ENCODE results near the gene TPRG1.

Gene TPRG1

GRCh38 chr3:189260556-189261493, 89.1 kb downstream of the TPRG1 start:
- H3K9me3 ChIP-seq (ENCODE audit: insufficient read depth, low read length) = no peaks in the 10 kb centered on the region
- no peak overlapping the region for H3K9ac ChIP-seq (ENCODE audit: low read length)
- TF ChIP-seq EZH2phosphoT487 (conservative IDR thresholded peaks at IDR 0.05; ENCODE audit: low read length) (no peak), CTCF (IDR thresholded peaks at IDR 0.05; ENCODE audit: insufficient read depth, low read length, poor library complexity, severe bottlenecking) (no peak)
- no peak overlapping the region for H2AFZ ChIP-seq (ENCODE audit: low read depth, low read length, severe bottlenecking)
- H3K27me3 ChIP-seq (ENCODE audit: low read length) = no peaks in the 10 kb centered on the region
- no peaks in the 10 kb centered on the region for H3F3A ChIP-seq (ENCODE audit: insufficient read depth)
- H3K4me2 ChIP-seq (ENCODE audit: low read depth, low read length, poor library complexity, severe bottlenecking) = no peak overlapping the region
- no peak overlapping the region for H3K4me3 ChIP-seq (ENCODE audit: insufficient read depth, low read length, poor library complexity, severe bottlenecking)
- H3K27ac ChIP-seq (ENCODE audit: low read depth, low read length) = no peak overlapping the region
- no peaks in the 10 kb centered on the region for H4K20me1 ChIP-seq (ENCODE audit: low read depth, low read length)
- H3K9me2 ChIP-seq (replicated peaks; ENCODE audit: insufficient read depth, low read length) = no peaks in the 10 kb centered on the region
- no peaks in the 10 kb centered on the region for H3K36me3 ChIP-seq (ENCODE audit: low read length)
- no peaks in the 10 kb centered on the region for H3K79me2 ChIP-seq (ENCODE audit: insufficient read depth, low read length)

- Histone ChIP-seq H3K27me3 (ENCODE audit: low read length) (no peaks in the 10 kb centered on the region), H3K9ac (ENCODE audit: low read length) (no peak overlapping the region), H3K9me2 (replicated peaks; ENCODE audit: insufficient read depth, low read length) (no peaks in the 10 kb centered on the region), H2AFZ (ENCODE audit: low read depth, low read length, severe bottlenecking) (no peak overlapping the region), H3K36me3 (ENCODE audit: low read length) (no peaks in the 10 kb centered on the region), H3K9me3 (ENCODE audit: insufficient read depth, low read length) (no peaks in the 10 kb centered on the region), H3K79me2 (ENCODE audit: insufficient read depth, low read length) (no peaks in the 10 kb centered on the region), H3K4me3 (ENCODE audit: insufficient read depth, low read length, poor library complexity, severe bottlenecking) (no peak overlapping the region), H4K20me1 (ENCODE audit: low read depth, low read length) (no peaks in the 10 kb centered on the region), H3K27ac (ENCODE audit: low read depth, low read length) (no peak overlapping the region), H3F3A (ENCODE audit: insufficient read depth) (no peaks in the 10 kb centered on the region), H3K4me2 (ENCODE audit: low read depth, low read length, poor library complexity, severe bottlenecking) (no peak overlapping the region)
- no peak for TF ChIP-seq EZH2phosphoT487 (conservative IDR thresholded peaks at IDR 0.05; ENCODE audit: low read length)
- TF ChIP-seq CTCF (IDR thresholded peaks at IDR 0.05; ENCODE audit: insufficient read depth, low read length, poor library complexity, severe bottlenecking) = no peak
Observed at GRCh38 chr3:189262746-189263145, 91.0 kb downstream of the TPRG1 start.

- Histone ChIP-seq H3K27ac (ENCODE audit: low read depth, low read length) (no peak overlapping the region), H3K9ac (ENCODE audit: low read length) (no peak overlapping the region), H3K9me2 (replicated peaks; ENCODE audit: insufficient read depth, low read length) (no peaks in the 10 kb centered on the region), H3K36me3 (ENCODE audit: low read length) (no peaks in the 10 kb centered on the region), H3F3A (ENCODE audit: insufficient read depth) (no peaks in the 10 kb centered on the region), H2AFZ (ENCODE audit: low read depth, low read length, severe bottlenecking) (no peak overlapping the region), H3K79me2 (ENCODE audit: insufficient read depth, low read length) (no peaks in the 10 kb centered on the region), H3K27me3 (ENCODE audit: low read length) (no peaks in the 10 kb centered on the region), H3K4me3 (ENCODE audit: insufficient read depth, low read length, poor library complexity, severe bottlenecking) (no peak overlapping the region), H3K4me2 (ENCODE audit: low read depth, low read length, poor library complexity, severe bottlenecking) (no peak overlapping the region), H4K20me1 (ENCODE audit: low read depth, low read length) (no peaks in the 10 kb centered on the region), H3K9me3 (ENCODE audit: insufficient read depth, low read length) (no peaks in the 10 kb centered on the region)
- TF ChIP-seq EZH2phosphoT487 (conservative IDR thresholded peaks at IDR 0.05; ENCODE audit: low read length) (no peak), CTCF (IDR thresholded peaks at IDR 0.05; ENCODE audit: insufficient read depth, low read length, poor library complexity, severe bottlenecking) (no peak)
Observed at GRCh38 chr3:189267981-189268613, 96.3 kb downstream of the TPRG1 start.

All from SU-DHL-6 (cell line).